SJCRH30 (cell line): ENCODE results near the gene CEMIP. TPM values are rescaled to one million over a fixed set of nuclear protein-coding genes. Genes with fewer than 3 reads are reported as not detected.

Source experiments
- DNase-seq, 2 experiments: peaks; one replicate each; pipeline ENCODE4 v3.0.0-alpha.2; 2015 to 2020
- H3K27ac ChIP-seq: fragments of 250-450 bp; sonication (Bioruptor Pico); 2 replicates; pipeline ENCODE4 v1.5.1; 2020; ENCODE audit warnings: mild to moderate bottlenecking, moderate library complexity
- H3K27me3 ChIP-seq: fragments of 250-450 bp; sonication (Bioruptor Pico); 2 replicates; pipeline ENCODE4 v1.5.1; 2020; ENCODE audit warnings: mild to moderate bottlenecking, moderate library complexity
- H3K36me3 ChIP-seq: fragments of 250-450 bp; sonication (Bioruptor Pico); 2 replicates; pipeline ENCODE4 v1.5.1; 2020; ENCODE audit warnings: mild to moderate bottlenecking, moderate library complexity
- H3K4me1 ChIP-seq: fragments of 250-450 bp; sonication (Bioruptor Pico); 2 replicates; pipeline ENCODE4 v1.5.1; 2020; ENCODE audit warnings: mild to moderate bottlenecking, moderate library complexity
- H3K4me3 ChIP-seq: fragments of 250-450 bp; sonication (Bioruptor Pico); 2 replicates; pipeline ENCODE4 v1.5.1; 2020; ENCODE audit warnings: mild to moderate bottlenecking, moderate library complexity
- H3K9me3 ChIP-seq: fragments of 250-450 bp; sonication (Bioruptor Pico); replicated peaks from 2 replicates; pipeline ENCODE4 v1.5.1; 2020; ENCODE audit warnings: mild to moderate bottlenecking, moderate library complexity
- total RNA-seq: library from RNA; depleted of rRNA; stranded (reverse); fragments of >200 nt; shearing (Covaris generic); gene quantifications from 2 replicates; pipeline ENCODE4 v1.2.3, GENCODE V29; 2014

Gene CEMIP
- total RNA-seq, 1 experiment from 2014 or later, result 0.20 TPM

GRCh38 chr15:80988148-80988796, 209.1 kb downstream of the CEMIP start:
- Histone ChIP-seq H3K9me3 (no peaks in the 10 kb centered on the region), H3K27ac (no peak overlapping the region), H3K4me3 (peak overlapping the region; percentile 94), H3K36me3 (no peaks in the 10 kb centered on the region; the same call in 1 of the 2 replicates), H3K27me3 (no peaks in the 10 kb centered on the region), H3K4me1 (peaks cover 3% of the 10 kb centered on the region; the same call in 1 of the 2 replicates)
- DNase-seq, result no peak

DNA sequence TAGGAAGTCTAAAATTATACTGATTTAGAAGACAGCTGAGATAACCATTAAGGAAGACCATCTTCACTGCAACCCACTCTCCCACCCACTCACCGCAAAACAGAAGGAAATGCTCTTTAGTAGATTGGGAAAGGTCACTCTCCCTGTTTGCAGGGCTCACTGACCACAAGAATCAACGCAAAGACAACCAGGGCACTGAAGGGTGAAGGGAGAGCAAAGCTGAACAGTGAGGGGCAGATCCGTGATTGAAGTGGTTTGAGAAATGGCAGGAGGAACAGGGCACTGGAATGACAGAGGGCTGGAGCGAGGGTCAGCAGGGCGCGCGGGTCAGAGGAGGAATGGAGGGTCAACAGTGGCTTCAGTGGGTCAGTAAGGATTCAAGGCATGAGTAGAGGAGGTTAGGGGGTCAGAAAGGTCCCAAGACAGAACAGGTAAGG, 209.9 kb downstream of the CEMIP start:
- no peaks in the 10 kb centered on the region for H3K27me3 ChIP-seq
- H3K9me3 ChIP-seq, result no peaks in the 10 kb centered on the region
- no peaks in the 10 kb centered on the region; the same call in 1 of the 2 replicates for H3K36me3 ChIP-seq
- peaks cover 3% of the 10 kb centered on the region; the same call in 1 of the 2 replicates for H3K4me1 ChIP-seq
- no peak for DNase-seq
- H3K27ac ChIP-seq, result peak overlapping the region; percentile 66
- peak overlapping the region; percentile 94 for H3K4me3 ChIP-seq

GRCh38 chr15:80989518-80990478, 210.6 kb downstream of the CEMIP start, which contains the start of gene MESD:
Gene MESD (minus strand): TSS chr15:80989819. CDS start chr15:80989791, 28 bp downstream.
- peak; percentile 96 for DNase-seq
- peaks cover 3% of the 10 kb centered on the region; the same call in 1 of the 2 replicates for H3K4me1 ChIP-seq

DNA sequence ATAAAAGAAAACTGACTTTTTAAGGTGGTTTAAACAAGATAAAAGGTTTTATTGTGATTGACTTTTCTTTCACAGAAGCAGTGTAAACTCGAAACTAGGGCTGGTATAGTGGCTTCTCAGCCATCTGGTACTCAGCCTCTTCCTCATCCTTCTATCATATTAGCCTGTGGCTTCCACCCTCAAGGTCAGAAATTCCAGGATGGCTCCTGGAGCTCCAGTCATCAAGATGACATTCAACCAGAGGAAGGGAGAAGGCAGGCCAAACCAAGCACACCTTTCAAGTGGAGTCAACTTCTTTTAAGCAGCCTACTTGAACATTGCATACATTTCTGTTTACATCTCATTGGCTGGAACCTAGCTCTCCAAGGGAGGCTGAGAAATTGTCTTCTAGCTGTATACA, 211.8 kb downstream of the CEMIP start:
- Histone ChIP-seq H3K27ac (no peak overlapping the region), H3K4me1 (peaks cover 3% of the 10 kb centered on the region; the same call in 1 of the 2 replicates), H3K4me3 (no peak overlapping the region), H3K36me3 (no peaks in the 10 kb centered on the region; the same call in 1 of the 2 replicates), H3K27me3 (no peaks in the 10 kb centered on the region), H3K9me3 (no peaks in the 10 kb centered on the region)
- DNase-seq, result no peak

More at GRCh38 chr15:80989518-80990478, 210.6 kb downstream of the CEMIP start, which contains the start of gene MESD:
- Histone ChIP-seq H3K27ac (peak within 1 kb of the TSS; percentile 66), H3K27me3 (no peaks in the 10 kb centered on the region), H3K4me3 (peak within 1 kb of the TSS; percentile 94), H3K9me3 (no peaks in the 10 kb centered on the region), H3K36me3 (no peaks in the 10 kb centered on the region; the same call in 1 of the 2 replicates)

GRCh38 chr15:80991421-80991820, 212.3 kb downstream of the CEMIP start:
- no peak overlapping the region for H3K4me3 ChIP-seq
- H3K4me1 ChIP-seq, result peaks cover 3% of the 10 kb centered on the region; the same call in 1 of the 2 replicates
- no peak overlapping the region for H3K27ac ChIP-seq
- peak; percentile 16 to 37 for DNase-seq
- no peaks in the 10 kb centered on the region for H3K27me3 ChIP-seq
- no peaks in the 10 kb centered on the region for H3K36me3 ChIP-seq
- H3K9me3 ChIP-seq, result no peaks in the 10 kb centered on the region

GRCh38 chr15:80992006-80992405, 212.8 kb downstream of the CEMIP start:
- no peaks in the 10 kb centered on the region for H3K9me3 ChIP-seq
- H3K27ac ChIP-seq, result no peak overlapping the region
- no peak for DNase-seq
- peaks cover 3% of the 10 kb centered on the region; the same call in 1 of the 2 replicates for H3K4me1 ChIP-seq
- H3K4me3 ChIP-seq, result no peak overlapping the region
- no peaks in the 10 kb centered on the region for H3K36me3 ChIP-seq
- H3K27me3 ChIP-seq, result no peaks in the 10 kb centered on the region

- no peaks in the 10 kb centered on the region for H3K9me3 ChIP-seq
- H3K27ac ChIP-seq, result no peak overlapping the region
- H3K27me3 ChIP-seq, result no peaks in the 10 kb centered on the region
- H3K36me3 ChIP-seq, result no peaks in the 10 kb centered on the region
- H3K4me1 ChIP-seq, result peaks cover 3% of the 10 kb centered on the region; the same call in 1 of the 2 replicates
- H3K4me3 ChIP-seq, result no peak overlapping the region
- no peak for DNase-seq
Observed at GRCh38 chr15:80992441-80992840, 213.3 kb downstream of the CEMIP start.

GRCh38 chr15:80996247-80996646, 217.1 kb downstream of the CEMIP start:
- 0 out of 2 replicates have a peak, but pooled peaks cover 3% of the 10 kb centered on the region for H3K4me1 ChIP-seq
- DNase-seq, result peak in 1 of 2 experiments; percentile 45
- no peaks in the 10 kb centered on the region for H3K27me3 ChIP-seq
- no peak overlapping the region for H3K4me3 ChIP-seq
- H3K36me3 ChIP-seq, result no peaks in the 10 kb centered on the region
- no peak overlapping the region for H3K27ac ChIP-seq
- no peaks in the 10 kb centered on the region for H3K9me3 ChIP-seq

- no peaks in the 10 kb centered on the region for H3K27me3 ChIP-seq
- no peak for DNase-seq
- H3K4me3 ChIP-seq, result no peak overlapping the region
- no peaks in the 10 kb centered on the region for H3K9me3 ChIP-seq
- H3K36me3 ChIP-seq, result no peaks in the 10 kb centered on the region
- H3K4me1 ChIP-seq, result no peaks in the 10 kb centered on the region
- no peak overlapping the region for H3K27ac ChIP-seq
Observed at GRCh38 chr15:80997692-80998091, 218.5 kb downstream of the CEMIP start.

- Histone ChIP-seq H3K27ac (no peak overlapping the region), H3K36me3 (no peaks in the 10 kb centered on the region; the same call in 1 of the 2 replicates), H3K4me1 (no peaks in the 10 kb centered on the region), H3K4me3 (no peak overlapping the region), H3K9me3 (no peaks in the 10 kb centered on the region), H3K27me3 (no peaks in the 10 kb centered on the region)
- no peak for DNase-seq
Observed at GRCh38 chr15:80998251-80998650, 219.1 kb downstream of the CEMIP start.

- Histone ChIP-seq H3K27me3 (no peaks in the 10 kb centered on the region), H3K27ac (no peak overlapping the region), H3K4me3 (no peak overlapping the region)
Observed at GRCh38 chr15:80999623-81000036, 220.5 kb downstream of the CEMIP start.

GRCh38 chr15:81000144-81000623, 221.0 kb downstream of the CEMIP start:
- Histone ChIP-seq H3K9me3 (no peaks in the 10 kb centered on the region), H3K27me3 (no peaks in the 10 kb centered on the region), H3K27ac (peak overlapping the region; percentile 76), H3K36me3 (peaks cover 3% of the 10 kb centered on the region; the same call in 1 of the 2 replicates), H3K4me1 (no peaks in the 10 kb centered on the region), H3K4me3 (peak overlapping the region; percentile 92)
- peak in 1 of 2 experiments; percentile 12 for DNase-seq

More at GRCh38 chr15:80999623-81000036, 220.5 kb downstream of the CEMIP start:
- Histone ChIP-seq H3K36me3 (peaks cover 3% of the 10 kb centered on the region; the same call in 1 of the 2 replicates), H3K9me3 (no peaks in the 10 kb centered on the region), H3K4me1 (no peaks in the 10 kb centered on the region)
- no peak for DNase-seq

GRCh38 chr15:81000624-81001151, 221.5 kb downstream of the CEMIP start, which contains the start of gene TLNRD1:
Gene TLNRD1 (plus strand): TSS chr15:81000923. CDS start chr15:81002272, 1,349 bp downstream.
- Histone ChIP-seq H3K27ac (peak within 1 kb of the TSS; percentile 76), H3K9me3 (no peaks in the 10 kb centered on the region), H3K4me3 (peak within 1 kb of the TSS; percentile 92), H3K36me3 (peaks cover 3% of the 10 kb centered on the region; the same call in 1 of the 2 replicates), H3K27me3 (no peaks in the 10 kb centered on the region), H3K4me1 (no peaks in the 10 kb centered on the region)
- DNase-seq, result peak; percentile 88 to 90
